Measurements from ENCODE around the gene ZNF439.
"Not testable (repeated sequence)": the region's sequence is repeated elsewhere in the genome, so short reads cannot be mapped to it uniquely, and the experiment has no call there.

Gene ZNF439

GRCh38 chr19:11848594-11849469 lies at the start of gene ZNF439:
Gene ZNF439 (plus strand): TSS chr19:11848726. CDS start chr19:11848868, 142 bp downstream.
- Histone ChIP-seq H3K27me3 (ENCODE audit: low read depth, low read length) (no peaks in the 10 kb centered on the region), H3K4me1 (ENCODE audit: control insufficient read depth in 1 of 2, insufficient read depth in 2 of 2, low read length in 2 of 2) (peaks cover 0 to 11% of the 10 kb centered on the region in 2 donors), H3K9me3 (ENCODE audit: control insufficient read depth in 1 of 2, low read length in 2 of 2) (no peaks in the 10 kb centered on the region), H3K4me3 (ENCODE audit: low read depth in 1 of 2, low read length in 2 of 2) (peak within 1 kb of the TSS; percentile 67 to 69), H3K27ac (ENCODE audit: low read length) (no peak within 1 kb of the TSS), H3K36me3 (ENCODE audit: control insufficient read depth in 1 of 2, insufficient read depth in 2 of 2, low read length in 2 of 2) (peaks cover 0 to under 1% of the 10 kb centered on the region in 2 donors)

- H3K9me3 ChIP-seq (ENCODE audit: control insufficient read depth in 1 of 2, low read length in 2 of 2) = peaks cover 14 to 26% of the 10 kb centered on the region in 2 donors
- no peaks in the 10 kb centered on the region for H3K4me1 ChIP-seq (ENCODE audit: control insufficient read depth in 1 of 2, insufficient read depth in 2 of 2, low read length in 2 of 2)
- peaks cover 5 to 28% of the 10 kb centered on the region in 2 donors for H3K36me3 ChIP-seq (ENCODE audit: control insufficient read depth in 1 of 2, insufficient read depth in 2 of 2, low read length in 2 of 2)
- no peak overlapping the region for H3K27ac ChIP-seq (ENCODE audit: low read length)
- H3K4me3 ChIP-seq (ENCODE audit: low read depth in 1 of 2, low read length in 2 of 2) = peak overlapping the region in 1 of 2 donors; percentile 41
- H3K27me3 ChIP-seq (ENCODE audit: low read depth, low read length) = no peaks in the 10 kb centered on the region
Measured at GRCh38 chr19:11806354-11807098, 42.0 kb upstream of the ZNF439 start.

GRCh38 chr19:11807099-11807380 lies 41.5 kb upstream of the ZNF439 start:
- no peaks in the 10 kb centered on the region for H3K4me1 ChIP-seq (ENCODE audit: control insufficient read depth in 1 of 2, insufficient read depth in 2 of 2, low read length in 2 of 2)
- peak overlapping the region in 1 of 2 donors; percentile 41 for H3K4me3 ChIP-seq (ENCODE audit: low read depth in 1 of 2, low read length in 2 of 2)
- no peaks in the 10 kb centered on the region for H3K27me3 ChIP-seq (ENCODE audit: low read depth, low read length)
- H3K36me3 ChIP-seq (ENCODE audit: control insufficient read depth in 1 of 2, insufficient read depth in 2 of 2, low read length in 2 of 2) = peaks cover 5 to 28% of the 10 kb centered on the region in 2 donors
- peaks cover 14 to 26% of the 10 kb centered on the region in 2 donors for H3K9me3 ChIP-seq (ENCODE audit: control insufficient read depth in 1 of 2, low read length in 2 of 2)
- H3K27ac ChIP-seq (ENCODE audit: low read length) = no peak overlapping the region

- Histone ChIP-seq H3K4me1 (ENCODE audit: control insufficient read depth in 1 of 2, insufficient read depth in 2 of 2, low read length in 2 of 2) (peaks cover 0 to 7% of the 10 kb centered on the region in 2 donors), H3K4me3 (ENCODE audit: low read depth in 1 of 2, low read length in 2 of 2) (peak overlapping the region; percentile 63 to 92), H3K9me3 (ENCODE audit: control insufficient read depth in 1 of 2, low read length in 2 of 2) (no peaks in the 10 kb centered on the region), H3K27ac (ENCODE audit: low read length) (no peak overlapping the region), H3K27me3 (ENCODE audit: low read depth, low read length) (no peaks in the 10 kb centered on the region), H3K36me3 (ENCODE audit: control insufficient read depth in 1 of 2, insufficient read depth in 2 of 2, low read length in 2 of 2) (no peaks in the 10 kb centered on the region)
Measured at GRCh38 chr19:11813703-11814028, 34.9 kb upstream of the ZNF439 start.

DNA sequence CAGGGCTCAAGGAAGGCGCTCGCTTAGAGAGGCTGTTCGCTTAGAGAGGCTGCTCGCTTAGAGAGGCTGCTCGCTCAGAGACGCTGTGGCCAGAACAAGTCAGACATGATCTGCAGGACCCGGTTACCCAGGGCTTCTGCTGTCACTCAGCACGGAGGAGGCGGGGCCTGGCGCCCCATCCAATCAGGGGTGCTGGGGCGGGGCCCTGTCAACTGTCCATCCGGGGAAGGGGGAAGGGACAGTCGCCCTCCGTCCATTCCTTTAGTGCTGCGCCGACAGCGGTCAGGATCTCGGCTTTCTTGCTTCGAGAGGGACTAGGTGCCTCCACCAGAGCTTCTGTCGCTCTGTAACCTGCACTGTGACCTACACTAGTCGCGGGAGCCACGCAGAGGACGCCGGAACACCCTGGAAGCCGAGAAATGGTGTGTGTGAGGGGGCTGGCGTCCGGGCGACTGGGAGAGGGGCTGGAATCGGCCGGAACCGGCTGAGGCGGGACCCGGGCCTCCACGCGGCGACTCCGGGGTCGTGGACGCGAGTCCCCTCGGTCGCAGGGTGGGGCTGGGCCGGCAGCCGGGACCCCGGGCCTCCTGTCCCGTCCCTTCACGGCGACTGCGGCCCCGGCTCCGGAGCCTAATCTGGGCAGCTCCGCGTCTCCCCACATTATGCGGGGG lies 34.4 kb upstream of the ZNF439 start, which contains the start of gene ZNF440:
ZNF440 (plus strand) TSS at position 245 of the 671 bp plus-strand sequence; CDS start at position 420, 175 bp downstream.
- Histone ChIP-seq H3K36me3 (ENCODE audit: control insufficient read depth in 1 of 2, insufficient read depth in 2 of 2, low read length in 2 of 2) (no peaks in the 10 kb centered on the region), H3K4me3 (ENCODE audit: low read depth in 1 of 2, low read length in 2 of 2) (peak within 1 kb of the TSS; percentile 63 to 92), H3K27ac (ENCODE audit: low read length) (peak within 1 kb of the TSS; percentile 75), H3K4me1 (ENCODE audit: control insufficient read depth in 1 of 2, insufficient read depth in 2 of 2, low read length in 2 of 2) (peaks cover 0 to 7% of the 10 kb centered on the region in 2 donors), H3K9me3 (ENCODE audit: control insufficient read depth in 1 of 2, low read length in 2 of 2) (no peaks in the 10 kb centered on the region), H3K27me3 (ENCODE audit: low read depth, low read length) (no peaks in the 10 kb centered on the region)

DNA sequence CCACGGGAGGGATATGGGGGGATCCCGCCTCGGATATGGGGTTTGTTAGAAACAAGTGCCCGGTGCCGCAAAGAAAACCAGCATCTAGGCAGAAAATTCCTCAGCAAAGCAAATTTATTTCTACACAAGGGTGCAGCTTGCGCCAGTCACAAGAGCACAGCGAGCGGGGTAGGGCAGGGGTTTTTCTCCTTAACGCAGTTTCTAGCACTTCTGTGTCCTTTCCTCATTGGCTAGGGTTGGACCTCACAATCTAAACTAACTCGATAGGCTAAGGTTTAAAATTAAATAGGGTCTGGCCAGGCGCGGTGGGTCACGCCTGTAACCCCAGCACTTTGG lies 33.9 kb upstream of the ZNF439 start:
- Histone ChIP-seq H3K27ac (ENCODE audit: low read length) (peak overlapping the region; percentile 75), H3K9me3 (ENCODE audit: control insufficient read depth in 1 of 2, low read length in 2 of 2) (no peaks in the 10 kb centered on the region), H3K4me3 (ENCODE audit: low read depth in 1 of 2, low read length in 2 of 2) (peak overlapping the region; percentile 63 to 92), H3K4me1 (ENCODE audit: control insufficient read depth in 1 of 2, insufficient read depth in 2 of 2, low read length in 2 of 2) (peaks cover 0 to 7% of the 10 kb centered on the region in 2 donors), H3K27me3 (ENCODE audit: low read depth, low read length) (no peaks in the 10 kb centered on the region), H3K36me3 (ENCODE audit: control insufficient read depth in 1 of 2, insufficient read depth in 2 of 2, low read length in 2 of 2) (no peaks in the 10 kb centered on the region)

DNA sequence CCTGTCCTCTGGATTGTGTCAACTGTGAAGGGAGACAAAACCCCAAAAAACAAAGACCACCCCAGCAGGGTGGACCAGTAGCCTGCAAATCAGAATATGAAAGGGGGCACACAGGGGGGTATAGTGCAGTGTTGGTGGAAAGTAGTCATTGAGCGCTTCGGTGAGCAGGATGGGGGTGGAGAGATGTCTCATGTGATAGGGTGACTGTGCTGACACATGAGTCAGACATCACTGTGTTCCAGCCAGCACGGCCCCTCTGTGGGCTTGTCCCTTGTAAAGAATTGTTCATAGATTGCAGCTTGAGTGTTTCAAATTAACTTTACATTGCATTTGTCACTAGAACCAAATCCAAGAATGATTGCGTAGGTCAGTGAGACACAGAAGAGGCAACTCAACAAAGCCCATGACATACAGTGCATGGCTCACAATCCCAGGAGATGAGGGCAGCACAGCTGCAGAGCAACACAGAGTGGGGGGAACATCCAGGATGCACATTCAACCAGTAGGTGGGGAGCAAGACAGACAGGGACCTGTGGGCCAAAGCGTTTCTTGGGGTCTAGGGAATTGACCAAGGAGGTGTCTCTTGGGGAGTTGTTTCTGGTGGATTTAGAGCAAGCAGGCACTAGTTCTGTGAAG lies 26.9 kb upstream of the ZNF439 start:
- Histone ChIP-seq H3K9me3 (ENCODE audit: control insufficient read depth in 1 of 2, low read length in 2 of 2) (no peaks in the 10 kb centered on the region), H3K36me3 (ENCODE audit: control insufficient read depth in 1 of 2, insufficient read depth in 2 of 2, low read length in 2 of 2) (peaks cover 0 to 10% of the 10 kb centered on the region in 2 donors), H3K4me1 (ENCODE audit: control insufficient read depth in 1 of 2, insufficient read depth in 2 of 2, low read length in 2 of 2) (no peaks in the 10 kb centered on the region), H3K27ac (ENCODE audit: low read length) (no peak overlapping the region), H3K4me3 (ENCODE audit: low read depth in 1 of 2, low read length in 2 of 2) (no peak overlapping the region), H3K27me3 (ENCODE audit: low read depth, low read length) (no peaks in the 10 kb centered on the region)

DNA sequence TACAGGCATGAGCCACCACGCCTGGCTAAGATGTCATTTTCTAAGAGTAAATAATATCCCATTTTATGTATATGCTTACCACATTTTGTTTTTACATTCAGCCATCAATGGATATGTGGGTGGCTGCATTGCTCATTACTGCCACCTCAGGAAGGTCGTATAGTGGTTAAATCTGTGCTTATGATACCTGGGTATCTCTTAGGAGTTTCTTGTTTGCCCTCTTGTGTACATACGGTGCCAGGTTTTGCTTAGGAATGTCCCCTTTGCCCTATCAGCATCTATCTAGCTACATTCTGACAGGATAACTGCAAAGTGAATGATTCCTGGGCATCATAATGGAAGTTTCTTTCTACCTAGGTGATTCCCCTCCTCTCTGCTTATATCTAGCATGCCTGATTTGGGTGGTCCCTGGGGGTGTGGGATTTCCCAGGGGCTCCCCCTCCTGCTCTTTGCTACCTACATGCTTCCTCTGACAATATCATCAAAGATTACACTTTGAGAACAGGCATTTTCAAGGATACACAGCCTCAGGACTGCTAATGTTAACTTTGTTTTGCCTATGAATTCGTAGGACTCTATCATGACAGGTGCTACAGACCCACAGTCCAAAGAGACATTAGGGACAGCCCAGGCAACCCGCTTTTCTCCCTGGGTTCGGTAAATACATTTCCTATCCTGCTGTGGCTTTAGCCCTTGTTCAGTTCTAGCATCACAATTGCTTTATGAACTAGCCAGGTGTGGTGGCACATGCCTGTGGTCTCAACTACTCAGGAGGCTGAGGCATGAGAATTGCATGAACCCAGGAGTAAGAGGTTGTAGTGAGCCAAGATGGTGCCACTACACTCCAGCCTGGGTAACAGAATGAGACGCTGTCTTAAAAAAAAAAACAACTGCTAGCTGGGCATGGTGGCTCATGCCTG lies 19.3 kb upstream of the ZNF439 start:
- peaks cover 24 to 51% of the 10 kb centered on the region in 2 donors for H3K36me3 ChIP-seq (ENCODE audit: control insufficient read depth in 1 of 2, insufficient read depth in 2 of 2, low read length in 2 of 2)
- peaks cover 21 to 31% of the 10 kb centered on the region in 2 donors for H3K9me3 ChIP-seq (ENCODE audit: control insufficient read depth in 1 of 2, low read length in 2 of 2)

GRCh38 chr19:11832253-11832912 lies 16.1 kb upstream of the ZNF439 start:
- no peak overlapping the region for H3K27ac ChIP-seq (ENCODE audit: low read length)
- H3K4me3 ChIP-seq (ENCODE audit: low read depth in 1 of 2, low read length in 2 of 2) = peak overlapping the region; percentile 21 to 39
- H3K27me3 ChIP-seq (ENCODE audit: low read depth, low read length) = no peaks in the 10 kb centered on the region
- peaks cover 21 to 37% of the 10 kb centered on the region in 2 donors for H3K9me3 ChIP-seq (ENCODE audit: control insufficient read depth in 1 of 2, low read length in 2 of 2)
- H3K4me1 ChIP-seq (ENCODE audit: control insufficient read depth in 1 of 2, insufficient read depth in 2 of 2, low read length in 2 of 2) = no peaks in the 10 kb centered on the region
- peaks cover 24 to 51% of the 10 kb centered on the region in 2 donors for H3K36me3 ChIP-seq (ENCODE audit: control insufficient read depth in 1 of 2, insufficient read depth in 2 of 2, low read length in 2 of 2)

More for the DNA sequence above, 19.3 kb upstream of the ZNF439 start:
- not testable (repeated sequence) for H3K27ac ChIP-seq (ENCODE audit: low read length); H3K4me1 ChIP-seq (ENCODE audit: control insufficient read depth in 1 of 2, insufficient read depth in 2 of 2, low read length in 2 of 2); H3K27me3 ChIP-seq (ENCODE audit: low read depth, low read length)
- H3K4me3 ChIP-seq (ENCODE audit: low read depth in 1 of 2, low read length in 2 of 2) = peak overlapping the region in 1 of 2 donors; percentile 17

GRCh38 chr19:11833541-11833940 lies 15.0 kb upstream of the ZNF439 start:
- Histone ChIP-seq H3K4me3 (ENCODE audit: low read depth in 1 of 2, low read length in 2 of 2) (peak overlapping the region in 1 of 2 donors; percentile 39), H3K4me1 (ENCODE audit: control insufficient read depth in 1 of 2, insufficient read depth in 2 of 2, low read length in 2 of 2) (no peaks in the 10 kb centered on the region), H3K9me3 (ENCODE audit: control insufficient read depth in 1 of 2, low read length in 2 of 2) (peaks cover 21 to 37% of the 10 kb centered on the region in 2 donors), H3K36me3 (ENCODE audit: control insufficient read depth in 1 of 2, insufficient read depth in 2 of 2, low read length in 2 of 2) (peaks cover 24 to 45% of the 10 kb centered on the region in 2 donors), H3K27ac (ENCODE audit: low read length) (no peak overlapping the region), H3K27me3 (ENCODE audit: low read depth, low read length) (no peaks in the 10 kb centered on the region)
